Naive B cell (primary cell): ENCODE data around the gene ACO1. TPM values are rescaled to one million over a fixed set of nuclear protein-coding genes. Genes with fewer than 3 reads are reported as not detected.

Experiments used
- ATAC-seq, 2 donors: fragments of 150-1000 bp; cut with Tn5 transposase; 2 replicates each; pipeline ENCODE4 v1.10.0; 2021; ENCODE audit warnings: low read depth in 2 of 2, mild to moderate bottlenecking in 2 of 2, moderate library complexity in 2 of 2
- DNase-seq: peaks from one replicate; pipeline ENCODE4 v3.0.0; 2022
- H3K27ac Mint-ChIP-seq, 6 donors: one replicate each; pipeline ENCODE4 v1.8.0; 2020 to 2022; ENCODE audit warnings: mild to moderate bottlenecking in 6 of 6, mixed read lengths in 6 of 6, moderate library complexity in 5 of 6, inconsistent platforms in 2 of 6
- H3K27me3 Mint-ChIP-seq, 3 donors: one replicate each; pipeline ENCODE4 v1.8.0; 2021 to 2022; ENCODE audit warnings: mixed read lengths in 3 of 3, mild to moderate bottlenecking in 1 of 3
- H3K36me3 Mint-ChIP-seq, 2 donors: one replicate each; pipeline ENCODE4 v1.8.0; 2020 to 2022; ENCODE audit warnings: mixed read lengths in 2 of 2, inconsistent platforms in 1 of 2, mild to moderate bottlenecking in 1 of 2
- H3K4me1 Mint-ChIP-seq, 3 donors: one replicate each; pipeline ENCODE4 v1.8.0; 2020 to 2022; ENCODE audit warnings: mixed read lengths in 3 of 3, inconsistent platforms in 1 of 3, mild to moderate bottlenecking in 1 of 3, moderate library complexity in 1 of 3
- H3K4me3 Mint-ChIP-seq, 8 donors: one replicate each; pipeline ENCODE4 v1.8.0; 2020 to 2022; ENCODE audit warnings: mild to moderate bottlenecking in 8 of 8, mixed read lengths in 8 of 8, moderate library complexity in 8 of 8, inconsistent platforms in 2 of 8
- H3K9me3 Mint-ChIP-seq, 7 donors: one replicate each; pipeline ENCODE4 v1.8.0; 2020 to 2022; ENCODE audit warnings: mixed read lengths in 7 of 7, mild to moderate bottlenecking in 5 of 7, inconsistent platforms in 2 of 7, moderate library complexity in 1 of 7
- polyA plus RNA-seq, 6 donors: library from polyadenylated mRNA; unstranded; fragments of 300-500 nt; fragmentation: Illumina TruSeq; gene quantifications; one replicate each; pipeline ENCODE4 v1.2.3, GENCODE V29; 2021; ENCODE audit warnings: low read depth in 6 of 6

The ACO1 gene
- polyA plus RNA-seq, 6 donors from 2014 or later: 6.2 to 10.4 (median 7.4) TPM

DNA sequence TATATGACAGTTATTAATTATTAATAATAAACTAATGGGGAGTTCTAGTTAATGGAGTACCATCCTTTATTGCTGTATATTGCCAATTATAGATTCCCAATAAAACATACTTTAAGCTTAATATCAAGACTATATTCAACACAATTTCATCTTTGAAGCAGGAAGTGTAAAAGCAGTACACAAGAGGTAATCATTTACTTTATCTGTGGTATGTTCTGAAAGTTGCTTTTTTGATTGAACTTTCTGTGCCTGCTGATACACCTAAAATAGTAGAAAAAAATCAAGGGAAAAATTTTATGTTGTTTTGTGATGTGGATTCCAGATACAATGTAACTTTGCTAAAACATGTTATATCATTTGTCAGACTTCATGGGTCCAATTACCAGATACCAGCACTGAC is 58.0 kb downstream of the ACO1 start:
- H3K36me3 Mint-ChIP-seq: peaks cover 20 to 28% of the 10 kb centered on the region in 2 donors
- peaks cover 0 to 4% (median 0%) of the 10 kb centered on the region in 3 donors for H3K4me1 Mint-ChIP-seq
- no peak overlapping the region for H3K4me3 Mint-ChIP-seq
- no peak for DNase-seq
- no peak for ATAC-seq
- no peak overlapping the region for H3K27ac Mint-ChIP-seq
- H3K9me3 Mint-ChIP-seq: peaks cover 0 to 9% (median 0%) of the 10 kb centered on the region in 7 donors
- no peaks in the 10 kb centered on the region for H3K27me3 Mint-ChIP-seq

GRCh38 chr9:32449969-32450368 is 65.5 kb downstream of the ACO1 start:
- Mint-ChIP-seq H3K4me1 (peaks cover 0 to 4% (median 0%) of the 10 kb centered on the region in 3 donors), H3K36me3 (peaks cover 24 to 37% of the 10 kb centered on the region in 2 donors), H3K27ac (peak overlapping the region in 1 of 6 donors; percentile 20), H3K9me3 (peaks cover 0 to 4% (median 0%) of the 10 kb centered on the region in 7 donors), H3K27me3 (no peaks in the 10 kb centered on the region), H3K4me3 (no peak overlapping the region)
- DNase-seq (no peak), ATAC-seq (no peak)

DNA sequence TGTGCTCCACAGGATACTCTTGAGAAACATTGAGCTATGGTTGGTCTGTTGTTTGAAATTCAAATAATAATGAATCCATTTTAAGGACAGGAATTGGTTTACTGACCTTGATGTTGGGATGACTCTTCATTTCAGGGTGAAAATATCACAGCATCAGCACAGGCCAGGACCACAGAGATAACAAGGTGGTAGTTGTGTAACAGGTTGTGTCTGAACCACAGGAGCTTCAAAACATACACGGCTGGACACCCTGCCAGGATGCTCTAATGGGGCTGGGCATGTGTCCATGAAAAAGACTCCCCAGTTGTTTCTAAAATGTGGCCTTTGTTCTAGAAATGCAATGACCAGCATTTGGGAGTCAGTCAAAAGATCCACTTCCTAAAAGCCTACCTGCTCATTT is 69.8 kb downstream of the ACO1 start:
- no peak overlapping the region for H3K4me3 Mint-ChIP-seq
- DNase-seq (no peak), ATAC-seq (no peak)
- peak overlapping the region in 1 of 6 donors; percentile 15 for H3K27ac Mint-ChIP-seq
- no peaks in the 10 kb centered on the region for H3K4me1 Mint-ChIP-seq
- H3K9me3 Mint-ChIP-seq: no peaks in the 10 kb centered on the region
- H3K36me3 Mint-ChIP-seq: peaks cover 28 to 33% of the 10 kb centered on the region in 2 donors
- H3K27me3 Mint-ChIP-seq: no peaks in the 10 kb centered on the region

GRCh38 chr9:32455738-32456137 is 71.3 kb downstream of the ACO1 start:
- Mint-ChIP-seq H3K27ac (no peak overlapping the region), H3K4me1 (no peaks in the 10 kb centered on the region), H3K9me3 (no peaks in the 10 kb centered on the region), H3K4me3 (no peak overlapping the region), H3K36me3 (peaks cover 34 to 39% of the 10 kb centered on the region in 2 donors), H3K27me3 (no peaks in the 10 kb centered on the region)
- ATAC-seq (no peak), DNase-seq (no peak)

- Mint-ChIP-seq H3K9me3 (no peaks in the 10 kb centered on the region), H3K36me3 (peaks cover 32 to 40% of the 10 kb centered on the region in 2 donors), H3K4me1 (no peaks in the 10 kb centered on the region), H3K27me3 (no peaks in the 10 kb centered on the region), H3K27ac (peak overlapping the region in 1 of 6 donors; percentile 8), H3K4me3 (no peak overlapping the region)
- no peak for DNase-seq
- ATAC-seq: no peak
Measured at GRCh38 chr9:32456564-32456963, 72.1 kb downstream of the ACO1 start.

DNA sequence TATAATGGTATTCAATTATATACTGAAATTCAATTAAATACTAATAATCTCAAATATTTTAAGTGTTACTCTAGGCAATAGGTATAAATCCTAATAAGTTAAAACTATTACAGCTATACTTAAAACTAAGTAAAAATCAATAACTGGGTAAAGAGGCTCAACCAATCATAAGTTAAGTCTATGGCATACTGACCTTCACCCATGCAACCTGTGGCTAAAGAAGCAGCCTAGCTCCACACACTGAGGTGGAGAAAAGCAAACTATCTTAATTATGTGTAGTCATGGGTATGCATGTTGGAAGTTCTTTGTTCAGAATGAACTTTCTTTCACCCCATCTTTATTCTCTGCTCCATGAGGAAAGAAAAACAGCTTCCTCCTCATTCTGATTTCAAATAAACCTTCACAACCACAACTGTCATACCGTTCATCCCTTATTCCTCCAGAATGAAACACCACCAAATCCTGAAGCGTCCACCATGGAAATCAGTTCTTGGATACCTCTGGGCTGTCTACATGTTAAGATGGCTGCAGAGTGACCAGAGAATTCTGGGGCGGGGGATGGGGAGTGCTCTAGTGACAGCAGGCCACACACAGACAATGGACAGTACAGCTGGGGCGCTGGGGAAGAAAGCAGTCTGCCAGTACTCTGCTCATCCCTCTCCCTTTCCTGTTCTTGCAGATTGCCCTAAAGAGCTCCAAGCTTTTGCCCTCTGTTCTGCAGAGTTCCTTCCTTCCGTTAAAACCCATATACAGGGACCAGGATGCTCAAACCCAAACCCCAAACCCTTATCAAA is 79.3 kb downstream of the ACO1 start:
- Mint-ChIP-seq H3K4me1 (no peaks in the 10 kb centered on the region), H3K27ac (peak overlapping the region in 1 of 6 donors; percentile 19), H3K27me3 (no peaks in the 10 kb centered on the region), H3K9me3 (no peaks in the 10 kb centered on the region), H3K36me3 (peaks cover 27 to 33% of the 10 kb centered on the region in 2 donors), H3K4me3 (no peak overlapping the region)
- ATAC-seq (no peak), DNase-seq (no peak)

DNA sequence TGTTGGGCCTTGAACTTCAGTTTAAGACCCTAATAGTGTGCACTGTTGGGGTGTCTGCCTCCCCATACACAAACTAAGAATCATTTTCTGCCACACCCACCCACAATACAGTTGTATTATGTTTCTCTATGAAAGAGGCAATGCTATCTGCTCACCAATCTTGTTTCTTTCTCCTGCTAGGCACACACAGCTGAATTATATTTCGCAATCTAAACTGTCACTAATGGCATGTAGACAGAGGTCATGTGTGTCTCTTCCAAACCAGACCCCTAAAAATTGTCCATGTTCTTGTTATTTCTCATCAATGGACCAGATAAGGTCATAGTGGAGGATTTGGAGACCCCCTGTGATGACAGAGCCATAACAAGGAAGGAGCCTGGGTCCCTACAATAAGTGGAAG is 84.3 kb downstream of the ACO1 start:
- Mint-ChIP-seq H3K4me3 (no peak overlapping the region), H3K27ac (no peak overlapping the region), H3K4me1 (no peaks in the 10 kb centered on the region), H3K9me3 (no peaks in the 10 kb centered on the region), H3K27me3 (no peaks in the 10 kb centered on the region), H3K36me3 (peaks cover 20 to 24% of the 10 kb centered on the region in 2 donors)
- DNase-seq: no peak
- ATAC-seq: no peak

GRCh38 chr9:32472344-32472743 is 87.9 kb downstream of the ACO1 start:
- no peaks in the 10 kb centered on the region for H3K9me3 Mint-ChIP-seq
- no peak overlapping the region for H3K4me3 Mint-ChIP-seq
- no peaks in the 10 kb centered on the region for H3K4me1 Mint-ChIP-seq
- ATAC-seq (no peak), DNase-seq (no peak)
- H3K36me3 Mint-ChIP-seq: peaks cover 16 to 25% of the 10 kb centered on the region in 2 donors
- H3K27me3 Mint-ChIP-seq: no peaks in the 10 kb centered on the region
- peak overlapping the region in 1 of 6 donors; percentile 4 for H3K27ac Mint-ChIP-seq

DNA sequence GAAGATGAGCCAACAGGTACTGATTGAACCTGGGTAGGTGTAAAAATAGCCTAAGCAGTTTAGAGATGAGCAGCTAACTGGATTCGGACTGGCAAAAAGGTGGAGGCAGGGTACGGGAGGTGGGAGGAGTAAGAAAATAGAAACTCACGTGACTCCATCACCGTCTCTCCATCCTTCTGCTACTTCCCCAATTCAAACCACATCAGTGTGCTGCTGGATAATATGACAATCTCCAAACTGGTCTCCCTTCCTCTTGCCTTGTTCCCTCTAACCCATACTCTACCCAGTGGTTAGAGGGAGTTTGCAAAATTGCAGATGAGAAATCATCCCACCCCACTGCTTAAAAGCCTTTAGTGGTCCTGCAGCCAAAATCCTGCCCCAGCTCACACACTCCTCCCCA is 98.9 kb downstream of the ACO1 start:
- Mint-ChIP-seq H3K27me3 (no peaks in the 10 kb centered on the region), H3K9me3 (no peaks in the 10 kb centered on the region), H3K4me1 (no peaks in the 10 kb centered on the region), H3K27ac (peak overlapping the region in 1 of 6 donors; percentile 21), H3K36me3 (peaks cover 55 to 75% of the 10 kb centered on the region in 2 donors), H3K4me3 (no peak overlapping the region)
- no peak for DNase-seq
- no peak for ATAC-seq

- no peaks in the 10 kb centered on the region for H3K4me1 Mint-ChIP-seq
- ATAC-seq (no peak), DNase-seq (no peak)
- no peaks in the 10 kb centered on the region for H3K9me3 Mint-ChIP-seq
- H3K27me3 Mint-ChIP-seq: no peaks in the 10 kb centered on the region
- no peak overlapping the region for H3K4me3 Mint-ChIP-seq
- H3K36me3 Mint-ChIP-seq: peaks cover 50 to 58% of the 10 kb centered on the region in 2 donors
- peak overlapping the region in 1 of 6 donors; percentile 51 for H3K27ac Mint-ChIP-seq
Measured at GRCh38 chr9:32486839-32487562, 102.6 kb downstream of the ACO1 start.

GRCh38 chr9:32487981-32488380 is 103.5 kb downstream of the ACO1 start:
- no peaks in the 10 kb centered on the region for H3K27me3 Mint-ChIP-seq
- H3K9me3 Mint-ChIP-seq: no peaks in the 10 kb centered on the region
- H3K27ac Mint-ChIP-seq: peak overlapping the region in 1 of 6 donors; percentile 52
- no peaks in the 10 kb centered on the region for H3K4me1 Mint-ChIP-seq
- no peak overlapping the region for H3K4me3 Mint-ChIP-seq
- ATAC-seq (no peak), DNase-seq (no peak)
- H3K36me3 Mint-ChIP-seq: peaks cover 46 to 48% of the 10 kb centered on the region in 2 donors

DNA sequence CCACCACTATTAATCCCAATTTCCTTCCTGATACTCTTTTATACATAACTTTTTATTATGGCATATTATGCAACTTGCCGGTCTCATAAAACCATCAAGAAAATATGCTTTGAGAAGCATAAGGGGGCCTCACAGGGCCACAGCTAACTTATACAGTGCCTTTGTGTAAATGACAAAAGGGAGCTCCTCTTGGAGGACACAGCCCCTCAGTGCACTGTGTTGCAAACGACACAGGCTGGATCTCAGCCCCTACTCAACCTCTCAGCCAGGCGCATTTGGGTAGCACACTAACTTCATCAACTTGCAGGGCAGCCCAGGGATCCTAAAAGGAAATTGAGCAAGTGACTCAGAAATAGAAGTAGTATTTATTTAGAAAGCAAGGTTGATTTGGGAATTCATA is 106.2 kb downstream of the ACO1 start:
- DNase-seq (no peak), ATAC-seq (no peak)
- peaks cover 26 to 31% of the 10 kb centered on the region in 2 donors for H3K36me3 Mint-ChIP-seq
- no peaks in the 10 kb centered on the region for H3K4me1 Mint-ChIP-seq
- no peaks in the 10 kb centered on the region for H3K27me3 Mint-ChIP-seq
- no peak overlapping the region for H3K4me3 Mint-ChIP-seq
- peak overlapping the region in 2 of 6 donors; percentile 34 to 45 for H3K27ac Mint-ChIP-seq
- H3K9me3 Mint-ChIP-seq: no peaks in the 10 kb centered on the region

DNA sequence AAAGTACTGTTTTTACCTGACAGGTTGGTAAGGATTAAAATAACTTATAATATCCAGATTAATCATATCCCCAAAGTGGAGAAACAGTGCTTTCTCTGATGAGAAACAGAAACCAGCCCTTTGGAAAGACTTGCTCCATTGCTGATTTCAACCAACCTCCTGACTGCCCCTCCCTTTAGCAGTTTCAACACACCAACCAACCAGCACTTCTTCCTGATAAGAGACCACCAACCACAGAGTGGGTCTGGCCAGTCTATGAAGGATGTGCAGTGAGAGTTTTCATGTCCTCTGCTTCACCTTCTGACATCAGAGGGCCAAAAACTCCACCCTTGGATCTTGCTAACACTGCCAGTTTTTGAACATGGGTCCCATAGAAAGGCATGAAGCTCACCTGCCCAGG is 113.5 kb downstream of the ACO1 start:
- H3K27me3 Mint-ChIP-seq: no peaks in the 10 kb centered on the region
- H3K4me1 Mint-ChIP-seq: peaks cover 0 to 4% (median 3%) of the 10 kb centered on the region in 3 donors
- no peaks in the 10 kb centered on the region for H3K9me3 Mint-ChIP-seq
- DNase-seq (no peak), ATAC-seq (no peak)
- H3K36me3 Mint-ChIP-seq: peaks cover 17 to 41% of the 10 kb centered on the region in 2 donors
- no peak overlapping the region for H3K4me3 Mint-ChIP-seq
- H3K27ac Mint-ChIP-seq: no peak overlapping the region

DNA sequence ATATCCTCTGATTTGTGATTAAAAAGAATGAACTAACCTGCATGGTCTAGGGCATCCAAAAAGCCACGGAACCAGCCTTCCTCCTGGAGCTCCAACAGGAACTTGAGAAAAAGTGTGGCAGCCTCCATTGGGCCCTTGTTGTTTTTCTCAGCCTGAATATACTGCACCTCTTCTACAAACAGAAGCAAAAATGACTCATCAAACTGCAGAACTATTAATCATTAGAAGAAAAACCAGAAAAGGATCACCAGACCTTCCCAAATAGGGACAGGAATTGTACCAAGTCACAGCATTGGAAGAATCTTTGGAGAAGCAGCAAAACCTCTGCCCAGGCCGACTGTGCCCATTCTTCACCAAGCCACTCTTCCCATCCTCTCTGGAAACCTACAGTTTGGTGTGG is 116.3 kb downstream of the ACO1 start:
- ATAC-seq: no peak
- no peaks in the 10 kb centered on the region for H3K9me3 Mint-ChIP-seq
- no peaks in the 10 kb centered on the region for H3K27me3 Mint-ChIP-seq
- H3K27ac Mint-ChIP-seq: peak overlapping the region in 2 of 6 donors; percentile 50 to 70
- H3K36me3 Mint-ChIP-seq: peaks cover 17 to 34% of the 10 kb centered on the region in 2 donors
- no peak overlapping the region for H3K4me3 Mint-ChIP-seq
- H3K4me1 Mint-ChIP-seq: peaks cover 0 to 9% (median 4%) of the 10 kb centered on the region in 3 donors
- no peak for DNase-seq
